HG03521 (cell line): ENCODE measurements around the gene SEMA5A.

ENCODE experiments used
- ATAC-seq: cut with Tn5 transposase; IDR thresholded peaks from one replicate; pipeline ENCODE4 v1.9.1; 2021; ENCODE audit warnings: mild to moderate bottlenecking, moderate library complexity; ENCODE audit not compliant: unreplicated experiment

SEMA5A gene

DNA sequence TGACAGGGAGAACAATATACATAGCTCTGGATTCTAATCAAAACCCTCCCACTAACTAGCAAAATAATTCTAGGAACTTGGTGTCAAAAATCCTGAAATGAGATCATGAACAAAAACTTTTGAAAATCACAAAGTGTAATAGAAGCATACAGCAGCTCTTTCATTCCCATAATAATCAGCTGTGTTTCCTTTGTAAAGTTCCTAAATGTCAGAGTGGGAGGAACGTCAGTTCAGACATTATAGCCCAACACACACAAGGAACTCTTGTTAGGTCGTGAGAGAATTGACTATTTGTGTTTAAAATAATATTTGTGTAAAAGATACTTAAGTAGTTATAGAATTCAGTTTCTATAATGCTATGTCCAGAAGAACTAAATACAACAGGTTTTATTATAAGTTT lies 312.8 kb downstream of the SEMA5A start:
- no peak for ATAC-seq

DNA sequence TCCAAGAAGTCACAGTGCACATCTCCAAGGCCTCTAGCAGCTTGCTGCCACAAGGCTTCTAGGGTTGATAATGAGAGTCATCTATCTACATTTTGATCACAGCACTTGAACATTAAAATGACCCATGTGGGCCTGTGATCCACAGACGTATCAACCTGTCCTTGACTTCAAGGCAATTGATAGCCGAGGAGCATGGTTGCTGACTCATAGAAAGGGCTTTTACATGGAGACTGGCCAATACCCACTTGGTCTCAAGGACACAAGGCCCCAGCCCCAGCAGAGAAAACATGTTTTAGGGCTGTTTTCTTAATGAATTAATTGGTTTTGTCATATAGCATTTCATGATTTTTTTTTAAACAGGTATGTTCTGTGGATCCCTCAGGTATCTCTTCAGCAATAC lies 314.0 kb downstream of the SEMA5A start:
- ATAC-seq, result no peak

DNA sequence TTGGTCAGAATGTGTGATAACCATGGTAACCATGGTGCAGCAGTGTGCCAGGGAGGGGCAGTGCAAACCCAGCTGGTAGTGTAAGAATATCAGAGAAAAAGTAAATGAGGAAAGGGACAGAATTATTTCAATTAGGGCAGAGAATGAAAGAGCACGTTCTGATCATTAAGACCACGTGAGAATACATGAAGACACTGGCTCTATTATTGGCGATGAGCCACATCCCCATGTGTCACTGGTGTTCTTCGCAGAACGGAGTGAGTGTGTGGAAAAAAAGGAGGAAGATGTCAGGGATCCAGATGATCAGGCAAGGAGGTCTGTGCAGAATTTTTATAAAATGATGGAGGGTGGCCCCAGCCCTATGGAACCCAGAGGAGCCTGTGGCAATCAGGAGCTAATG lies 315.5 kb downstream of the SEMA5A start:
- ATAC-seq, result no peak

DNA sequence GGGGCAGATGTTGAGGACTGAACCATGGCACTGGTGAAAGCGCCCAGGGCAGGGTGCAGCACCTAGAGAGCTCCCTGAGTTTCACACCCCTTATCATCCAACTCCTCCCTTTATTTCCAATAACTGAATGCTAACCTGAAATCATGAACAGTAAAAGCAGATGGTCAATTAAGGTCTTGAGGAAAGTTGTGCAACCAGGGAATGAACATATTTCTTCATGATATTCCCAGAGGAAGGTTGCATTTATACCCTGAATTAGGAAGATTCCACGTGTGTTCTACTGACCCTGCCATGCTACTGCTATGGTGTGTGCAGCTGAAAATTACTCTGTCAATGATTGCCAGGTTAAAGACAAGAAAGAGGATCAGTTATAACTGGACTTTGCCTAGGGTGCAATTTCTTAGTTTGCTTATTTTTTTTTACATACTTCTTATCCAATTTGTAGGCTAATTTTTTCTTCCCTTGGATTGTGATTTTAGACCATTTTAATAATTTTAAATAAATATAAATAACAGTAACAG lies 319.8 kb downstream of the SEMA5A start:
- no peak for ATAC-seq

DNA sequence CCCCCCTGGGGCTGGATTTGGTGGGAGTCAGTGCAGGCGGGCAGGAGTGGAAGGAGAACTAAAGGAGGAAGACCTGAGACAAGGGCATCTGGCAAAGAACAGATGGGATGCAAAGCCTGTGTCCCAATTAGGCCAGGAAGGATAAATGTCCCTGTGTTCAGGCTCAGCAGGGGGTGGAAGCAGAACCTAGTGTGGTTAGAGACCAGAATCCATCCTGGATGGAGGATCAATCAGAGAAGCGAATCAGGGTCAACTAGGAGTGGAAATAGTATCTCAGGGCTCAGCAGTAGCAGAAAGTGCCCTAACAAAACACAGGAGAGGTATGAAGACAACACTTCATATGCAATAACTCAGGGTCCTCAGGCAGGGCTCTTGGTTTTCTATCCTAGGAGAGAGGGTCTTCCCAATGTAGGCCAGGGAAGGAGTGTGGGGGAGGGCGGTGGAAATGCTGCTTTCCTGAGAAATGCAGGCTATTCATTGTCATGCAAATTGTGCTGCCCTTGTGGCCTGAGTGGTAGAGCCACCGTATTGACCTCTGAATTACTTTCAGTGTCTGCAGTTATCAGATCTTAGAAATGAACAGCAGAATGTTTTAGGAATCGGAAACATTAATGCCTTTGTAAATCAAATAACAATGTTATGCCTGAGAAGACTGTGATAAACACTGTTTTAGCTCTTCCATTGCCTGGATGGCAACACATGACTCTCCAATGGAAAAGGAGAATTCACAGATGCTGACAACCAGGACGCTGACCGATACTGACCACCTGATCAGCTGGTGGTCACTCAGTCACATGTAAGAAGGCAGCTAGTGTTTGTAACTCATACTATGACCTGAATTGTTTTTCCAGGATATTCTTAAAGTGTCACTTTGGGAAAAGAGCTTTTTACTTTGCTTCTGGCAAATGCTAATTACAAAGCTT lies 323.6 kb downstream of the SEMA5A start:
- ATAC-seq, result no peak

DNA sequence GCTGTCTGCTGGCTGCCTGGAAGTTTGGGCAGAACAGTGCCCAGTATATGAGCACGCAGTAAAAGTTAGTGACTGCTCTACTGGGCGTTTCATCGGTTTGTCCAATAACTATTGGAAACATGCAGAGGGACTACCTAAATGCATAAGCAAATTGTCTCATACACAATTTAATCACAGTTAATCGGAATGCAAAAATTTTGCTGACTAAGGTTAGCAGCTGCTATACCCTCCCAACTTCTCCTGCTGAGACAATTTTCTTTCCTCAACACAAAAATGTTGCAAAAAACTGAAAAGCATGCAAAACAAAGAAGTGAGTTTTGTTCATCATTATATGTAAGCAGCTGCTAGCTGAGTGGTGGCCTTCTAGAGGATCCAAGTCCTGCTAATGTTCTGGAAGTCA lies 327.5 kb downstream of the SEMA5A start:
- no peak for ATAC-seq

DNA sequence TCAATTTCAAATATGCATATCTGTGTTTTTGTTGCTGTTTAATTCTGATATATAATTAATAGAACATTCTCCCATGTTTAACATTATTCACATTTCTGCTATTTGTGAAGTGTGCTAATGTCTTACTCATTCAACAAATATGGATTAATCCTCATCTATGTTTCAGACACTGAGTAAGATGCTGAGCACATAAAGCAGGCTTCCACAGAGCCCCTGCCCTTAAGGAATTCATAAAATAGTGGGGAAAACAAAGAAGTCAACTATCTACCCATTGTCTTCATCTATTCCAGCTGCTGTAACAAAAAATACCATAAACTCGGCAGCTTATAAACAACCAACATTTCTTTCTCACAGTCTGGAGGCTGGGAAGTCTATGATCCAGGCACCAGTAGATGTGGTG lies 333.3 kb downstream of the SEMA5A start:
- no peak for ATAC-seq

DNA sequence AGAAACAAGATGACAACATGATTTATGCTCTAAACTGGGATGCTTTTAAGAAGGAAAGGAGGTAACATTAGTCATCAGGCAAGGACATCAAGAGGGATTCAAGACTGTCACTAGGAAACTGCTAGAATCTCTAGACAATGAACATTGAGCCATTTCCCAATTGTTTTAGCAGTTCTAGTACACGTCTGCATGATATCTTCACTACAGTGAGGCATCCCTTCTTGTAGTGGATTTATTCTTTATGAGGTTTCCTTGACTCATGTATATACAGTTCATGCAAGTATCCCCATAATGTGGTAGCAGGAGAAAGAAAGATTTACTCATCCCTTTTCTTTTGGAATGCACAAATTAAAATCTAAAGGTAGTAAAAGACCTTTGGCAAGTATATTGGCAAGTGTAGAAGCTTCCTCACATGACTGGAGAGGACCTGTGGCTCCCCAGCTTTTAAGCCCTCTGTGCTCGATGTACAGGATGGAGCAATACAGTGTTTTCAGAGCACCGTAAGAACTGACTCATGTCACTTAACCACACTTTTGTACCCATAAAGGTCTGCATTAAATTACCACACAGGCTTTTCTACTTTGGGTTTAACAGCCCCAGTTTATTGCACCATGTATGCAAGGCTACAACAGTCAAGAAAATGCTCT lies 335.9 kb downstream of the SEMA5A start:
- ATAC-seq, result no peak

DNA sequence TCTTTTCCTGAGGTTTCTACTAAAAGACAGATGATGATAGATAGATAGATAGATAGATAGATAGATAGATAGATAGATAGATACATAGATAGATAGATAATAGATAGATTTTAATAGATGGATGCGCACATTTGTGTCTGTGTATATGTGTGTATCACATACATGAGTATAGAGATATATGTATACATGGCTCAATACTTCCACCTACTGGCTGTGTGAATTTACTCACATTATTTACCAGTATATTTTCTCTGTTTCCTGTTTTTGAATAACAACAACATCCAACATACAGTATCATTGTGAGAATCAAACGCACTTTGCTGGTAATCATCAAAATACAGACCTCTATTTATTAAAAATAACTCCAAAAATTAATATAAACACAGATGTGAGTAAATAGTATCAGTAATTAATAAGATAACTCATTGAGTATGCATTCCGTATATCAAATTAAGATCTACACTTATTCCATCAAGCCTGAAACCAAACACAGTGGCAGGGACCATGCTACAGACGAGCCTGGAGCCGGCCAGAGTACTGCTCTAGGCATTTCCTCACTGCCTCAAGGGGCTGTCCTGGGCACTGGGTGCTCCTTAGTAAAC lies 338.0 kb downstream of the SEMA5A start:
- ATAC-seq, result peak; percentile 66

DNA sequence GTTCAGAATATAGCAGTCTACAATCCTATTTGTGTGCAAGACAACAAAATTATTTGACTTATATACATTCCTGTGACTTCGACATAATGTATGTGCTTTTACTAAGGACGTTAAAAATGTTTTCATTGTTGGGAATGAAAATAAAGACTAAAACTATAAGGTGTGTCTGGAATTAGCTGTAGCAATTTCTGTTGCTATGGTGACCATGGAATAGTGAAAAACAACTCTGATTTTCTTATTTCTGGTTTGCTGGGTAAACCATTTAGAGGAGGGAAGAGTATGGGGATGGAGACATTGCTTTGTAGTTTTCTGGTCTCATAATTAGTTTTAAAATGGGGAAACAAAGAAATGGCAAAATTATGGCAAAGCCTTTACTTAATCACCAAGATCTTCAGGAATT lies 343.2 kb downstream of the SEMA5A start:
- ATAC-seq, result no peak

DNA sequence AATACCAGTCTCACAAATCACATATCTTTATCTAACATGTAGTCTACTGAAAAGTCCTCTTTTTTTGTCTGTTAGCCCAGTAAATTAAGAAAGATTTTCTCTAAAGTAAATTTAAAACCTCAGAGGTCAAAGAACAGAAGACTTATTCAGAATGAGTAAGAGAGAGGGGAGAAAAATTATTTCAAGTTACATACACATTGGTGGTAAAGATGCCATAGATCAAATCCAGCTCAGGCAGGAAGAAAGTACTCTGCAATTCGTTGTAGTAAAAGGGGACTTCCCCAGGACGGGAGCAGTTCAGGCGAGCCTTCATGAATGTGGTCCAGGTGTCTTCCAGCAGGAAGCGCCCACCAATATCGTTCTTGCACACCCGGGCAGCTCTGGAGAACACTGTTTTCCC lies 344.1 kb downstream of the SEMA5A start:
- no peak for ATAC-seq

DNA sequence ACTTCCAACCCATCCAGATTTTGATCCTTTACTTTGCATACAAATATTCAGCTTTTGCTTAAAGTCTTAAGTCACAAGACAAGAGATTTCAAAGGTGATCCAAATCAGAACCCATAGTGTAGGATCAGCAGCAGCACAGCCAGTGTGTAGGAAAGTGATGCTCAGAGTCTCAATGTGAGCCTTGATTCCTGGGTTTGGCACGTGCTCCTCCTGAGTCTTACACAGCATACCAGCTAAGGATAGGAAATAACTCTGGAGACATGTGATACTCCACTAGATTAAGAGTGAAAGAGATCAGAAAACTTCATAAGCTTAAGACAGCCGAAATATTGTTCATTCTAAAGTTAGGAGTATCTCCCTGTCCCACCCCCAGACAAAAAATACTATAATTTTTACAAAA lies 344.9 kb downstream of the SEMA5A start:
- no peak for ATAC-seq

DNA sequence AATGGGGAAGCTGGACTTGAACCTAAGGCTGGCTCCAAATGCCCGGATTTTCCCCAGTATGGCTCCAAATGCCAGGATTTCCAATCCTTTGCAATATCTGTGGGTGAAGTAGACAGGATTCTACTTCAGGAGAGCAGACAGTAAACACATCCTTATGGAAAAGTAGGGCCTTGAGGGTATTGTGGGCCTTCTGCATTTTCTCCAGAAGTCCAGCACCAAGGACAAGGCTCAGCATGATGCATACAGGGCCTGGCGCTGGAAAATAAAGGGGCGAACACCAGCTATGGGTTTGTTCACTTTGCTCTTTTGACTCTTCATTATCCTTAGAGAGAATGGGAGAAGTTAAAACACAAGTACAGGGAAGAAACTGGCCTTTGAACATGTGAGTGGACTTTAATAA lies 347.5 kb downstream of the SEMA5A start:
- ATAC-seq, result no peak

DNA sequence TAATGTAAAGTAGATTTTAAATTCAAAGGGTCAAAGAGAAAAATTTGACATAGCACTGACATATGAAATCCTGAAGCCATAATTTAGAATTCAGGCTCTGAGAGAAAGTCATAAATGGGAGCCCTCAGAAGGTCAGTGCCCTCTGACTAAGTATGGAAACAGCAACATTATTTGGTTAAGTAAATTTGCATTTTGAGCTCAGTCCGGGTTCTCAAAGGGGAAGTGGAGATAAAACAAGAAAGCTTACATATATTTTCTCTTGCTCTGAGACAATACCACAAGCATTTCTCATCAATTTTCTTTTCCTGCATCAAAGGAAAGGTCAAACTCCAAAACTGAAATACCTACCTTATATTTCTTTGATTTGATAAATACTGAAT lies 348.0 kb downstream of the SEMA5A start:
- peak; percentile 96 for ATAC-seq

DNA sequence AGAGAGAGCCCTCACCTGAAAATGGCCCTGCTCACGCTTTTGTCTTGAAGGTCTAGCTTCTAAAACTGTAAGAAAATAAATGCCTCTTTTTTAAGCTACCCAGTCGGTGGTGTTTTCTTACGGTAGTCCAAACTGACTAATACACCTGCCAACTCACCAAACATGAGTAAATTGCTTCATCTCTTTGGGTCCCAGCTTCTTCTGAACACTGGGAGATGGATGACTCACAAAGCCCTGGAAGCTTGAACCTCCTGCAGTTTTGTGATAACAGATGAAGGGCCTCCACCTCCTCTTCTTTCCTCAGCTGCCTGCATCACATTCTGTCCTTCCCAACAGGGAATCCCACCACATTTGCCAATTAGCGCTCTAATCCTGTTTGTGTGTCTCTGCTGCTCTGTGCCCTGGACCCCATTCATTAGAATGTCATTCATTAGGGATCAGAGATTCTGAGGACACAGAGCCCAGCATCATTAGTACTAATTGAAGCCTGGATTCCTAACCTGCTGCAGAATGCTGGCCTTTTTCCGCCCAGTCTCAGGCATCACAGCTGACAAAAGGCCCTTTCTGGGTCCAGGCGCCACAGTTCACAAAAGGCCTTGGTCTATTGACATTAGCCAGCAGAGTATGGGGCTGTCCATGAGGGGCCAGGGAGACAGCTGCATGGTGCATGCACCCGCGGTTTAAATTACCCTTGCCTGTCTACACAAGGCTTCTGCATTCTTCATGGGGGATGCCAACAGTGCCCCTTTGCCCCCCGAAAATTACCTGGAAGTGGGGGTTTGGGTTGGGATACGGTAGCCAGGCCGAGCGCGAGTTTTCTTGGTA lies 349.3 kb downstream of the SEMA5A start:
- ATAC-seq, result no peak

DNA sequence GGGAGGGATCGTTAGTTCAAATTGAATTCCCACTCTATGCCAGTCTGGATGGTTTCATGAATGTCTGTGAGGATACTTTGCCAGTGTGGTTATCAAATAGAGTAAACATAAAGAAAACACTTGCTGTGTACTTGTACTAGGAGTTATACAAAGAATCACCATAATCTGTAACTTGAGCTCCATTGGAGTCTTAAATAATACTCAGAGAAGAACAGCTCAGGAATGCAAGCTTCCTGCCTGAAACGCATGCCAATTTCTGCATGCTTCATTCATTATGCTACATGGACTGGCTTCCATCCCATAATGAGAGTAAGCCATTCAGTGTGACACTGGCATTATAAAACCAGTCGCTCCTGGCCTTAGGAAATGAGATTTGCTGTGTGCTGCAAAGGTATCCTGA lies 351.4 kb downstream of the SEMA5A start:
- no peak for ATAC-seq

DNA sequence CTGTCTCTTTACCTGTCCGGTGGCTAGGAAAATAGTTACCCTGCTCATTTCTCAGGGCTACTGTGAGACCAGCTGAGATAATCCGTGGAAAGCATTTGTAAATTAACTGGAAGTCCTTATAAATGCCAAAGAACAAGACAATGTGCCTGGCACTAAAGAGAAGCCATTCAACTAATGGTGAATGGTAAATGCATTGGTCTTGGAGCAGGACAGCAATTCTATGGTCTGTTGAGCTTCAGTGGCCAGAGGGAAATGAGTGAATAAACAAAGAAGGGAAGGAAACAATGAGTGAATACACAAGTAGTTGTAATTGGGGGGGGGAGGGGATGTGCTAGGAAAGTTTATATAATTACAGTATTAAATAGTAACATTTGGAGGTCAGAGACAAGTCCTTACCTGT lies 353.6 kb downstream of the SEMA5A start:
- ATAC-seq, result no peak

DNA sequence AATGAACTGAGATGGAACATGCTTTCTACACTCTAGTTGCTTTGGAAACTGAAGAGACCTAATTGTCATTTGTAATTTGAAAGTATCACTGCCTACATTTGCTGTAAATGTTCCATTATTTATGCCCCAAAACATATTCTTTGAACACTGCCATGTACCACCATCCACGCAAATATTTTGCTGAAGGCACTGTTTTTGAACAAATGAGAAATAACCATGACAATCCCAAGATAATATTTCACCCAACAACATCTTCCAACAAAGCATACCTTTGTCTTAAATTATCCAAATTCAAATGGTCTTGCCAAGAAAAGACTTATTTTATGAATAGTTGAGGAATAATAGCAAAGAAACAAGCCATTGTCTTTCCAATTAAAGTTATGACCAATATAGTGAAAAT lies 356.2 kb downstream of the SEMA5A start:
- no peak for ATAC-seq

DNA sequence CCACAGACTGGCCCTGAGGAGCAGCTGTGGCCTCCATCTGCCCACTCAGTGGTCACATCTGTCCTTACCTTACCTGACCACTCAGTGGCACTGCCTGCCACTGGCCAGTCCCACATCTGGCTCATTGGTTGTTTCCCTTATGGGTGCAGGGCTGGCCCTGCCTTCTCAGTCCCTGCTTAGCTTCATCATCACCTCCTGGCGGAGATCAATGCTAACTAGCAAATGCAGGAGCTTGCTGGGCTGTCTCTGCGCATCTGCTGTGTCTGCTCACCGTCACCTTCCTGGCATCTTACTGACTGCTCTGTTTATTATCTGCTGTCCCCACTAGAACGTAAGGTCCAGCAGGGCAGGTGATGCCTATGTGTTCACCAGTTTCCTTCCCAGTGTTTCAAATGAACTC lies 356.9 kb downstream of the SEMA5A start:
- no peak for ATAC-seq

DNA sequence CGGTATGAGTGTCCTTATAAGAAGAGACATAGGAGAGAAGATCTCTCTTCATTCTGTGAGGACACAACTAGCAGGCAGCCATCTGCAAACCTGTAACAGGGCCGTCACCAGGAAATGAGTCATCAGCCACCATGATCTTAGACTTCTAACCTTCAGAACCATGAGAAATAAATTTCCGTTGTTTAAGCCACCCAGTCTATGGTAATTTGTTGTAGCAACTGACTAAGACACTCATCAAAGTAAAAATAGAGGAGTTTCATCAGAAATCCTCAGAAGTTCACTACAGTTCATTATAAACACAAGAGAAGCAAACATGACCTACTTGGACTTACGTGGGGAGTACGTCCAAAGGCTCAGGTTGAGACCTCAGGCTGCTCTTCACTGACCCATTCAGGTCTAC lies 357.7 kb downstream of the SEMA5A start:
- ATAC-seq, result no peak

DNA sequence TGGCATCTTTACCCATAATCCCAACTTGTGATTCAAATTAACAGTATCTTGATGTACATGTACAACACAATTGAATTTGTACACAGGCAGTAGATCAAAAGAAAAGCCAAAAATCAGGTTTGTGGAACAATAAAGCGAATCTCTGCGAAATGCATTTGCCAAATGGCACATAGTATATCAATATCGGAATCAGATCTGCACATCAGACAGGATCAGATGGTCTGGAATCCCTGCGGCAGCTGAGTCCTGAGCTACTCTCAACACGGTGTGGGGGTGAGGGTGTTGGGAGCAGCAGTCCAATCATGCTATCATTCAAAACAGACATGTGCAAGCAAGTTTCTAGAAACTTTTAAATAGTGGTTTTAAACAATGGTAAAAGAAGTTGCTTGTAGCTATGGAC lies 358.3 kb downstream of the SEMA5A start:
- no peak for ATAC-seq
